BJ (cell line): Measurements from ENCODE around the gene LINGO1. TPM values are rescaled to one million over a fixed set of nuclear protein-coding genes. Genes with fewer than 3 reads are reported as not detected.

Experiments used
- CTCF ChIA-PET: fragments of 350-600 bp; formaldehyde crosslinking; extraction: SDS; loops from one replicate; lab custom pipeline; 2021; ENCODE audit warnings: antibody characterized with exemption, inconsistent platforms; lab: Yijun Ruan, JAX
- POLR2A ChIA-PET: fragments of 300-600 bp; sonication (Branson Sonifier 250); formaldehyde crosslinking; extraction: SDS; loops from one replicate; lab custom pipeline; 2021; ENCODE audit warnings: antibody characterized with exemption; lab: Charles Lee
- DNase-seq: peaks from one replicate; pipeline ENCODE4 v3.0.0-alpha.2; 2011; ENCODE audit warnings: low read depth
- H3K27me3 ChIP-seq: 2 replicates; pipeline ENCODE4 v1.6.0; 2011; ENCODE audit warnings: low read length; ENCODE audit not compliant: control insufficient read depth, insufficient read depth
- H3K36me3 ChIP-seq: 2 replicates; pipeline ENCODE4 v1.5.1; 2011; ENCODE audit warnings: low read length; ENCODE audit not compliant: control insufficient read depth, insufficient read depth
- H3K4me3 ChIP-seq: 2 replicates; pipeline ENCODE4 v1.5.1; 2011; ENCODE audit warnings: low read depth, mild to moderate bottlenecking, control low read depth, low read length
- CTCF ChIP-seq: IDR thresholded peaks from 2 replicates; pipeline ENCODE4 v1.5.1; 2011; ENCODE audit warnings: low read depth, mild to moderate bottlenecking, control low read depth, inconsistent platforms, low read length, moderate library complexity; ENCODE audit not compliant: insufficient read depth
- polyA plus RNA-seq: library from polyadenylated mRNA; depleted of rRNA; stranded (reverse); fragments of >200 nt; gene quantifications from 2 replicates; pipeline ENCODE4 v1.2.3, GENCODE V29; 2011

LINGO1 gene
- polyA plus RNA-seq, 1 experiment: not detected

- TF ChIP-seq CTCF: no peak
- peaks cover 7% of the 10 kb centered on the region for H3K27me3 ChIP-seq
- POLR2A ChIA-PET: no interaction called here
- DNase-seq: no peak
- H3K36me3 ChIP-seq: no peaks in the 10 kb centered on the region
- no peak overlapping the region for H3K4me3 ChIP-seq
- CTCF ChIA-PET: interaction anchor here (2.3 to 8.1 kb wide), 2 partner anchors 11 to 175 kb away, joined by 10 to 69 read pairs; partner anchors contain the start of gene LINGO1
Observed at GRCh38 chr15:77646104-77646694, 13.5 kb upstream of the LINGO1 start.

GRCh38 chr15:77645602-77646001 is 12.9 kb upstream of the LINGO1 start:
- POLR2A ChIA-PET: no interaction called here
- CTCF ChIA-PET: interaction anchor here (2.3 to 8.1 kb wide), 2 partner anchors 11 to 176 kb away, joined by 10 to 69 read pairs; partner anchors contain the start of gene LINGO1
- DNase-seq: no peak
- Histone ChIP-seq H3K36me3 (no peaks in the 10 kb centered on the region), H3K27me3 (peaks cover 4% of the 10 kb centered on the region), H3K4me3 (no peak overlapping the region)
- no peak for TF ChIP-seq CTCF

GRCh38 chr15:77644543-77645247 is 12.0 kb upstream of the LINGO1 start:
- no peak overlapping the region for H3K4me3 ChIP-seq
- no peaks in the 10 kb centered on the region for H3K36me3 ChIP-seq
- no peak for DNase-seq
- no peak for TF ChIP-seq CTCF
- ChIA-PET CTCF (interaction anchor here (0.9 to 8.1 kb wide), 3 partner anchors 10 to 177 kb away, joined by 3 to 69 read pairs (median 10); partner anchors contain the start of gene LINGO1), POLR2A (no interaction called here)
- H3K27me3 ChIP-seq: peaks cover 6% of the 10 kb centered on the region

GRCh38 chr15:77643764-77644163 is 11.1 kb upstream of the LINGO1 start:
- DNase-seq: no peak
- ChIA-PET POLR2A (no interaction called here), CTCF (interaction anchor here (0.9 to 8.1 kb wide), 3 partner anchors 9 to 177 kb away, joined by 3 to 69 read pairs (median 5); partner anchors contain the start of gene LINGO1)
- peaks cover 6% of the 10 kb centered on the region for H3K27me3 ChIP-seq
- H3K36me3 ChIP-seq: no peaks in the 10 kb centered on the region
- no peak for TF ChIP-seq CTCF
- H3K4me3 ChIP-seq: no peak overlapping the region

- Histone ChIP-seq H3K4me3 (no peak overlapping the region), H3K36me3 (no peaks in the 10 kb centered on the region), H3K27me3 (peaks cover 6% of the 10 kb centered on the region)
- ChIA-PET POLR2A (no interaction called here), CTCF (interaction anchor here (1.0 to 8.1 kb wide), 3 partner anchors 8 to 227 kb away, joined by 3 to 69 read pairs (median 5); partner anchors contain the start of gene LINGO1)
- DNase-seq: no peak
- no peak for TF ChIP-seq CTCF
Observed at GRCh38 chr15:77642793-77643430, 10.2 kb upstream of the LINGO1 start.
